Measurements from ENCODE around the gene HAPLN1. TPM values are rescaled to one million over a fixed set of nuclear protein-coding genes. Genes with fewer than 3 reads are reported as not detected.

Gene HAPLN1
- total and polyA plus RNA-seq, 4 donors, result 0.03 to 1.5 (median 0.15) TPM

GRCh38 chr5:83653669-83654068 lies 67.0 kb downstream of the HAPLN1 start:
- no peak overlapping the region for H3K27ac ChIP-seq (ENCODE audit: low read depth in 1 of 2, low read length in 1 of 2)
- peaks cover 0 to 4% (median 0%) of the 10 kb centered on the region in 5 donors for H3K4me1 ChIP-seq (ENCODE audit: control insufficient read depth in 5 of 5, insufficient read depth in 5 of 5, low read length in 5 of 5)
- H3K36me3 ChIP-seq (ENCODE audit: control insufficient read depth in 4 of 4, insufficient read depth in 4 of 4, low read length in 4 of 4), result no peaks in the 10 kb centered on the region
- no peaks in the 10 kb centered on the region for H3K9me3 ChIP-seq (ENCODE audit: control insufficient read depth in 4 of 4, insufficient read depth in 3 of 4, low read length in 3 of 4)
- 42 to 58% methylated on average over 2 of the region's 2 CpGs for WGBS, 2 donors
- ATAC-seq (ENCODE audit: insufficient read depth, low FRiP score) (no peak), DNase-seq (peak in 1 of 3 donors; percentile 48)
- H3K4me3 ChIP-seq, result no peak overlapping the region
- no peaks in the 10 kb centered on the region for H3K27me3 ChIP-seq (ENCODE audit: control insufficient read depth in 3 of 3, insufficient read depth in 3 of 3, low read length in 2 of 3)
- TF ChIP-seq CTCF (IDR thresholded peaks at IDR 0.05; ENCODE audit: control extremely low read depth, extremely low read depth), result no peak
- H3K9ac ChIP-seq (ENCODE audit: insufficient read depth in 1 of 2, low read length in 2 of 2), result no peak overlapping the region

GRCh38 chr5:83645936-83646335 lies 74.7 kb downstream of the HAPLN1 start:
- 35 to 46% methylated on average over 1 of the region's 1 CpG for WGBS, 2 donors
- ATAC-seq (ENCODE audit: insufficient read depth, low FRiP score), result no peak
- no peak for TF ChIP-seq CTCF (IDR thresholded peaks at IDR 0.05; ENCODE audit: control extremely low read depth, extremely low read depth)

GRCh38 chr5:83644301-83644700 lies 76.4 kb downstream of the HAPLN1 start:
- Histone ChIP-seq H3K4me1 (ENCODE audit: control insufficient read depth in 5 of 5, insufficient read depth in 5 of 5, low read length in 5 of 5) (peaks cover 0 to 3% (median 0%) of the 10 kb centered on the region in 5 donors), H3K4me3 (no peak overlapping the region), H3K27ac (ENCODE audit: low read depth in 1 of 2, low read length in 1 of 2) (no peak overlapping the region), H3K27me3 (ENCODE audit: control insufficient read depth in 3 of 3, insufficient read depth in 3 of 3, low read length in 2 of 3) (no peaks in the 10 kb centered on the region), H3K9me3 (ENCODE audit: control insufficient read depth in 4 of 4, insufficient read depth in 3 of 4, low read length in 3 of 4) (no peaks in the 10 kb centered on the region), H3K36me3 (ENCODE audit: control insufficient read depth in 4 of 4, insufficient read depth in 4 of 4, low read length in 4 of 4) (no peaks in the 10 kb centered on the region), H3K9ac (ENCODE audit: insufficient read depth in 1 of 2, low read length in 2 of 2) (no peak overlapping the region)
- no peak for TF ChIP-seq CTCF (IDR thresholded peaks at IDR 0.05; ENCODE audit: control extremely low read depth, extremely low read depth)
- WGBS, 2 donors, result 91 to 92% methylated on average over 14 of the region's 14 CpGs
- no peak for ATAC-seq (ENCODE audit: insufficient read depth, low FRiP score)
- DNase-seq, result peak in 1 of 3 donors; percentile 13

More at GRCh38 chr5:83645936-83646335, 74.7 kb downstream of the HAPLN1 start:
- no peaks in the 10 kb centered on the region for H3K27me3 ChIP-seq (ENCODE audit: control insufficient read depth in 3 of 3, insufficient read depth in 3 of 3, low read length in 2 of 3)
- no peak overlapping the region for H3K27ac ChIP-seq (ENCODE audit: low read depth in 1 of 2, low read length in 1 of 2)
- H3K4me1 ChIP-seq (ENCODE audit: control insufficient read depth in 5 of 5, insufficient read depth in 5 of 5, low read length in 5 of 5), result peaks cover 0 to 3% (median 0%) of the 10 kb centered on the region in 5 donors
- DNase-seq, result peak in 2 of 3 donors; percentile 7 to 18
- H3K9me3 ChIP-seq (ENCODE audit: control insufficient read depth in 4 of 4, insufficient read depth in 3 of 4, low read length in 3 of 4), result no peaks in the 10 kb centered on the region
- H3K36me3 ChIP-seq (ENCODE audit: control insufficient read depth in 4 of 4, insufficient read depth in 4 of 4, low read length in 4 of 4), result no peaks in the 10 kb centered on the region
- H3K4me3 ChIP-seq, result no peak overlapping the region
- no peak overlapping the region for H3K9ac ChIP-seq (ENCODE audit: insufficient read depth in 1 of 2, low read length in 2 of 2)

- H3K36me3 ChIP-seq (ENCODE audit: control insufficient read depth in 4 of 4, insufficient read depth in 4 of 4, low read length in 4 of 4), result no peaks in the 10 kb centered on the region
- peak in 1 of 3 donors; percentile 51 for DNase-seq
- H3K9ac ChIP-seq (ENCODE audit: insufficient read depth in 1 of 2, low read length in 2 of 2), result no peak overlapping the region
- no peak overlapping the region for H3K4me3 ChIP-seq
- 73 to 79% methylated on average over 3 of the region's 3 CpGs for WGBS, 2 donors
- H3K4me1 ChIP-seq (ENCODE audit: control insufficient read depth in 5 of 5, insufficient read depth in 5 of 5, low read length in 5 of 5), result peaks cover 0 to 3% (median 0%) of the 10 kb centered on the region in 5 donors
- no peak for TF ChIP-seq CTCF (IDR thresholded peaks at IDR 0.05; ENCODE audit: control extremely low read depth, extremely low read depth)
- H3K9me3 ChIP-seq (ENCODE audit: control insufficient read depth in 4 of 4, insufficient read depth in 3 of 4, low read length in 3 of 4), result no peaks in the 10 kb centered on the region
- H3K27ac ChIP-seq (ENCODE audit: low read depth in 1 of 2, low read length in 1 of 2), result no peak overlapping the region
- no peaks in the 10 kb centered on the region for H3K27me3 ChIP-seq (ENCODE audit: control insufficient read depth in 3 of 3, insufficient read depth in 3 of 3, low read length in 2 of 3)
- ATAC-seq (ENCODE audit: insufficient read depth, low FRiP score), result no peak
Measured at GRCh38 chr5:83641946-83642345, 78.7 kb downstream of the HAPLN1 start.
